Calu3 (cell line): ENCODE measurements around the gene CFAP57. TPM values are rescaled to one million over a fixed set of nuclear protein-coding genes. Genes with fewer than 3 reads are reported as not detected.

Source experiments
- BruUV-seq: library from RNA; stranded (reverse); fragments of 400-500 nt; replicated peaks from 2 replicates; lab custom pipeline; 2021; lab: Mats Ljungman, UMichigan
- CTCF ChIA-PET: fragments of 300-600 bp; sonication (Branson Sonifier 250); formaldehyde crosslinking; loops from one replicate; lab custom pipeline; 2022; ENCODE audit warnings: antibody characterized with exemption; lab: Charles Lee
- DNase-seq: peaks from one replicate; pipeline ENCODE4 v3.0.0; 2022
- H3K27ac Mint-ChIP-seq: one replicate; pipeline ENCODE4 v1.8.0; 2022; ENCODE audit warnings: mixed read lengths; ENCODE audit not compliant: unreplicated experiment
- H3K27me3 Mint-ChIP-seq: one replicate; pipeline ENCODE4 v1.8.0; 2022; ENCODE audit warnings: mixed read lengths; ENCODE audit not compliant: unreplicated experiment
- H3K36me3 Mint-ChIP-seq: one replicate; pipeline ENCODE4 v1.8.0; 2022; ENCODE audit warnings: mild to moderate bottlenecking, moderate library complexity, mixed read lengths; ENCODE audit not compliant: insufficient read depth, unreplicated experiment
- H3K4me1 Mint-ChIP-seq: one replicate; pipeline ENCODE4 v1.8.0; 2022; ENCODE audit warnings: mild to moderate bottlenecking, low read depth, mixed read lengths; ENCODE audit not compliant: unreplicated experiment
- H3K4me3 Mint-ChIP-seq: one replicate; pipeline ENCODE4 v1.8.0; 2022; ENCODE audit warnings: mild to moderate bottlenecking, low read depth, moderate library complexity, mixed read lengths; ENCODE audit not compliant: unreplicated experiment
- H3K9me3 Mint-ChIP-seq: one replicate; pipeline ENCODE4 v1.8.0; 2022; ENCODE audit warnings: low read depth, mixed read lengths; ENCODE audit not compliant: unreplicated experiment
- intact Hi-C: fragments of 100-400 bp; cut with micrococcal nuclease; formaldehyde crosslinking; loops from one replicate; pipeline ENCODE4 v1.10.0; 2022; ENCODE audit not compliant: unreplicated experiment
- total RNA-seq: library from RNA; stranded (reverse); gene quantifications from 2 replicates; pipeline ENCODE4 v1.2.3, GENCODE V29; 2022
- TF ChIP-seq, protein P1 (sequence below): fragments of 200-600 bp; IDR thresholded peaks from one replicate; pipeline ENCODE4 v1.8.0; 2022; ENCODE audit warnings: antibody characterized with exemption; ENCODE audit not compliant: unreplicated experiment

CFAP57 gene
- total RNA-seq, 1 experiment from 2014 or later: 0.26 TPM

DNA sequence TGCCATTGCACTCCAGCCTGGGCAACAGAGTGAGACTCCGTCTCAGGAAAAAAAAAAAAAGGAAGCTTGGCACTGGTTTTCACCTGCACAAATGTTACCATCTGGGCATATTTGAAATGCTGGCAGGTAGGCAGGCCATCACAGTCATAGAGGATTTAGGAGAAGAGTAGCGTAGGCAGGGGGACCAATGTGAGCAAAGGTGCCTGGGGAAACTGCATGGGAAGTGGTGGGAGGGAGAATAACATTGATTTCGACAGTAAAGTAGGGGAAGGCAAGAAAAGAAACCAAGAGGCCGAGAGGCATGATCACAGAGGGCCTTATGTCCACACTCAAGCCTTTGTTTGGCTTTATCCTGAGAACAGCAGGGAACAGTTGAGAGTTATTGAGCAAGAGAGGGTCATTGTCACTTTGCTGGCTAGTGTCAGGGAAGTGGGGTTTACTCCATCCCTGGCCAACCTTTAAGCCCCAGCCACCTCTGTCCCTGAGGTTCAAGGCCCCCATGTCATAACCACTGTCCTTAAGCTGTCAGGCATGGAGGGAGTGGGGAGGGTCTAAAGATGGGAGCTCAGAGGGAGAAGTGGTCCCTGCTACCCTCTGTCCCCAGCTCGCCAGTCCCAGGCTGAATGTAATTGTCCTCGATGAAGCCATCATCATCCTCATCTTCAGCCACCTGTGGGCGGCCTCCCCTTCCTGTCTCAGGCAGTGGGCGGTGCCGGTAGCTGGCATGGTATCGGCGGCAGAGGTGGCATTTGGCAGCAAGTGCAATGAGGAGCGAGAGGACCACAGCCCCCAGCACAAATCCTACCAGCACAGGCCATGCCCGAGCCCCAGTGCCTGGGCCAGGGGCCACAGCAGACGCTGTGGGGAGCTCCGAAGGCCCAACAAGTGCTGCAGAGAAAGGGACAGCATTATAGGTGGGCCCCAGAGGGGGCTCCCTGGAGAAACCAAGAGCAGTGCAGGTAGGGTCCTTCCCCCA, 110.4 kb downstream of the CFAP57 start:
- no peak for DNase-seq
- BruUV-seq: no TSS peak
- no peak overlapping the region for H3K4me3 Mint-ChIP-seq
- H3K4me1 Mint-ChIP-seq: peaks cover 28% of the 10 kb centered on the region
- no peaks in the 10 kb centered on the region for H3K27me3 Mint-ChIP-seq
- H3K36me3 Mint-ChIP-seq: peaks cover 32% of the 10 kb centered on the region
- CTCF ChIA-PET: no interaction called here
- no peak overlapping the region for H3K27ac Mint-ChIP-seq
- intact Hi-C loops: no loop called here
- TF ChIP-seq, protein P1, sequence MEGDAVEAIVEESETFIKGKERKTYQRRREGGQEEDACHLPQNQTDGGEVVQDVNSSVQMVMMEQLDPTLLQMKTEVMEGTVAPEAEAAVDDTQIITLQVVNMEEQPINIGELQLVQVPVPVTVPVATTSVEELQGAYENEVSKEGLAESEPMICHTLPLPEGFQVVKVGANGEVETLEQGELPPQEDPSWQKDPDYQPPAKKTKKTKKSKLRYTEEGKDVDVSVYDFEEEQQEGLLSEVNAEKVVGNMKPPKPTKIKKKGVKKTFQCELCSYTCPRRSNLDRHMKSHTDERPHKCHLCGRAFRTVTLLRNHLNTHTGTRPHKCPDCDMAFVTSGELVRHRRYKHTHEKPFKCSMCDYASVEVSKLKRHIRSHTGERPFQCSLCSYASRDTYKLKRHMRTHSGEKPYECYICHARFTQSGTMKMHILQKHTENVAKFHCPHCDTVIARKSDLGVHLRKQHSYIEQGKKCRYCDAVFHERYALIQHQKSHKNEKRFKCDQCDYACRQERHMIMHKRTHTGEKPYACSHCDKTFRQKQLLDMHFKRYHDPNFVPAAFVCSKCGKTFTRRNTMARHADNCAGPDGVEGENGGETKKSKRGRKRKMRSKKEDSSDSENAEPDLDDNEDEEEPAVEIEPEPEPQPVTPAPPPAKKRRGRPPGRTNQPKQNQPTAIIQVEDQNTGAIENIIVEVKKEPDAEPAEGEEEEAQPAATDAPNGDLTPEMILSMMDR: no peak
- no peaks in the 10 kb centered on the region for H3K9me3 Mint-ChIP-seq

DNA sequence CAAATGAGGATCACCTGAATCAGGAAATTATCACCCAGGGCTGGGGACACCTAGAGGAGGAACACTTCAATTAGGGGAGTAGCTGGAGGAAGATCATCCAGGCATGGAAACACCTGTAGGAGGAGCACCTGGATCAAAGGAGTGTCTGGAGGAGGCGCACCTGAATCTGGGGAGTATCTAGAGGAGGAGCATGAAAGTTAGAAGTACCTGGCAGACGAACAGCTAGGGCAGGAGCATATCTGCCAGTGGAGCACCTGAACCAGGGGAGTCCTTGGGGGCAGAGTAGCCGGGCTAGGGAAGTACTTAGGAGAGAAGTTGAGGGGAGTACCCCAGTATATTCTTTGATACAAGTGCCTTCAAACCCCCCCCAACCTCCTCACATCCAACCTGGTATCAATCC, 111.9 kb downstream of the CFAP57 start:
- Mint-ChIP-seq H3K27me3 (no peaks in the 10 kb centered on the region), H3K27ac (no peak overlapping the region), H3K4me3 (peak overlapping the region; percentile 83), H3K36me3 (peaks cover 32% of the 10 kb centered on the region), H3K4me1 (peaks cover 28% of the 10 kb centered on the region), H3K9me3 (no peaks in the 10 kb centered on the region)
- BruUV-seq: no TSS peak
- intact Hi-C loops: loop anchor here (2.0 kb wide), 1 partner anchor 13 kb away; no protein-coding TSS in a partner anchor
- CTCF ChIA-PET: interaction anchor here (0.6 to 0.7 kb wide), 2 partner anchors 37 to 261 kb away, joined by 3 read pairs; no protein-coding TSS in a partner anchor
- TF ChIP-seq, protein P1: no peak
- no peak for DNase-seq

DNA sequence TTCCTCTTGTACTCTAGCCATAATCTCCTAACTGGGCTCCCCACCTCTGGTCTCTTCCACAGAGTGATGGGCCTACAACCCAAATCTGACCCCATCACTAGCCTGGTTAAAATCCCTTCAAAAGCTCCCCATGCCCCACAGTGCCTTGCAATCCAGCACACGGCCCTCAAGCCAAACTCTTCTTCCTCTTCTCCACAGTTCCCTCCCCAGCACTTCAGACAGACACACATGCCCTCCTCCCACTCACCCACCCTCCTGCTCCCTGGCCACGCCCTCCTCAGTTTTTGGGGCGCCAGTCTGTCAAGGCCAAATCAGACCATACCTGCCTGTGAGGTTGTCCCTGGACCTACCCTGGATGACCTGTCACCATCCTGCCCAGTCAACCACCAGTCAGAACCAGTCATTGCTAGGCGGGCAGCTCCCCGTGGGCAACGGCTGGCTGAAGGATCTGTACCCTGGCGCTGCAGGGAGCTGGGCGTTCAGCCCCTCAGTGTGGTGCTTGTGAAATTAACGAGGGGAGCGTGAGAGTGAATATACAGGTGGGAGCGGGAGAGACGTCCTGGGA, 112.5 kb downstream of the CFAP57 start:
- H3K4me3 Mint-ChIP-seq: peak overlapping the region; percentile 83
- H3K36me3 Mint-ChIP-seq: peaks cover 32% of the 10 kb centered on the region
- H3K4me1 Mint-ChIP-seq: peaks cover 28% of the 10 kb centered on the region
- no TSS peak for BruUV-seq
- TF ChIP-seq, protein P1: no peak
- no peaks in the 10 kb centered on the region for H3K9me3 Mint-ChIP-seq
- no peaks in the 10 kb centered on the region for H3K27me3 Mint-ChIP-seq
- DNase-seq: no peak
- CTCF ChIA-PET: interaction anchor here (0.6 to 1.9 kb wide), 4 partner anchors 38 to 260 kb away, joined by 3 to 14 read pairs (median 6); partner anchors contain the start of genes CDC20 and ELOVL1
- H3K27ac Mint-ChIP-seq: no peak overlapping the region
- intact Hi-C loops: loop anchor here (2.0 kb wide), 1 partner anchor 14 kb away; no protein-coding TSS in a partner anchor

DNA sequence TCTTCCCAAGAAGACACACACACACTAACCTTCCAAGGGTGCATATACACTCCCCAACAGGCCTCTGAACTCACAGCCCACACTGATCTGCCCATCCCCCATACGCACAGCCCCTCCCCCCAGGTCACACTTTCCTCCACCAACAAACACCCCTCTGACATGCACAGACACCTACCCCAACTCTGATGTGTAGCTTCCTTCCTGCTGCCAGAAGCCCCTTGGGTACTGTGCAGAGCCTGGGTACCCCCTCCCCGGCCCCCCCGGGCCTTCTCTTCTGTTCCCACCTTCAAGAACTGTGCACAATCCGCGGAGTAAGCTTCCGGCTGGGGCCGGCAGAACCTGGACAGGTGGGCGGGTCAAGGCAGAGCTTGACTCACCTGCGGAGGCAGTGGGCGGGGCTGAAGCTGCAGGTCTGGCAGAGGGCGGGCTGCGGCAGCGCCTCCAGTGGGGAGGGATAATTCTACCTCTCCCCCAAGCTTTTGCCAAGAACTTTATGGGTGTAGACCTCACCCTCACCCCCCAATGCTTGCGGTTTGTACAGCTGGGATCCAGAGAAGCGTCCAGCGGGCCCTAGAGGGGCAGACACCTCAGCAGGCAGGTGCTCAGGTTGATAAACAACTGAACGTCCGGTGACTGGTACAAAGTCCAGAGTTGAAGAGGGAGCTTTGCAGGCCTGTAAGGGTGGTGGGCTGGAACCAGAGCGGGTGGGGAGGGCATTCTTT, 113.3 kb downstream of the CFAP57 start, which contains the start of gene C1orf210:
C1orf210 (minus strand) TSS at position 313 of the 722 bp plus-strand sequence. CDS start 2,311 bp downstream, outside the sequence.
- Mint-ChIP-seq H3K36me3 (peaks cover 32% of the 10 kb centered on the region), H3K4me3 (peak within 1 kb of the TSS; percentile 83), H3K9me3 (no peaks in the 10 kb centered on the region), H3K27ac (peak within 1 kb of the TSS; percentile 43), H3K27me3 (no peaks in the 10 kb centered on the region), H3K4me1 (peaks cover 28% of the 10 kb centered on the region)
- intact Hi-C loops: loop anchor here (2.0 kb wide), 1 partner anchor 15 kb away; no protein-coding TSS in a partner anchor
- peak; percentile 97 for DNase-seq
- CTCF ChIA-PET: interaction anchor here (0.7 to 1.9 kb wide), 15 partner anchors 9 to 265 kb away, joined by 3 to 14 read pairs (median 4); partner anchors contain the start of genes CDC20, ELOVL1 and TMEM125
- no TSS peak for BruUV-seq
- TF ChIP-seq, protein P1: peak; percentile 67
